Stimulated activated CD8-positive, alpha-beta memory T cell treated with anti-CD3 and anti-CD28 coated beads, Interleukin-12 subunit alpha, Interleukin-12 subunit beta, amount 100 ng/mL, for 4 hours (primary cell): ENCODE data around the gene RBM19.

Experiments used
- DNase-seq: peaks from one replicate; pipeline ENCODE4 v3.0.0-alpha.2; 2020; ENCODE audit warnings: low read depth

RBM19 gene

GRCh38 chr12:113954547-113954946 lies 11.6 kb downstream of the RBM19 start:
- no peak for DNase-seq

- no peak for DNase-seq
Observed at GRCh38 chr12:113950873-113951272, 15.3 kb downstream of the RBM19 start.

GRCh38 chr12:113949321-113950305 lies 16.5 kb downstream of the RBM19 start:
- no peak for DNase-seq

GRCh38 chr12:113948151-113948914 lies 17.8 kb downstream of the RBM19 start:
- no peak for DNase-seq

- no peak for DNase-seq
Observed at GRCh38 chr12:113946175-113946574, 19.9 kb downstream of the RBM19 start.

GRCh38 chr12:113945174-113946173 lies 20.7 kb downstream of the RBM19 start:
- DNase-seq: no peak

- DNase-seq: no peak
Observed at GRCh38 chr12:113942209-113942608, 23.9 kb downstream of the RBM19 start.

- DNase-seq: no peak
Observed at GRCh38 chr12:113941208-113941486, 25.0 kb downstream of the RBM19 start.

- DNase-seq: no peak
Observed at GRCh38 chr12:113940357-113941207, 25.5 kb downstream of the RBM19 start.

GRCh38 chr12:113939867-113940266 lies 26.3 kb downstream of the RBM19 start:
- no peak for DNase-seq

- DNase-seq: no peak
Observed at GRCh38 chr12:113938471-113938870, 27.7 kb downstream of the RBM19 start.

GRCh38 chr12:113936460-113936859 lies 29.7 kb downstream of the RBM19 start:
- no peak for DNase-seq

- DNase-seq: no peak
Observed at GRCh38 chr12:113935459-113935858, 30.7 kb downstream of the RBM19 start.

- DNase-seq: no peak
Observed at GRCh38 chr12:113934946-113935345, 31.2 kb downstream of the RBM19 start.

- DNase-seq: no peak
Observed at GRCh38 chr12:113934060-113934814, 31.9 kb downstream of the RBM19 start.

GRCh38 chr12:113933201-113933786 lies 32.8 kb downstream of the RBM19 start:
- DNase-seq: no peak

- DNase-seq: no peak
Observed at GRCh38 chr12:113932381-113933196, 33.5 kb downstream of the RBM19 start.

- DNase-seq: no peak
Observed at GRCh38 chr12:113931517-113931916, 34.6 kb downstream of the RBM19 start.

- DNase-seq: no peak
Observed at GRCh38 chr12:113930249-113930648, 35.9 kb downstream of the RBM19 start.
